HG03175 (cell line): ENCODE data around the gene NETO2.
"Not testable (repeated sequence)": the region's sequence is repeated elsewhere in the genome, so short reads cannot be mapped to it uniquely, and the experiment has no call there.

ENCODE experiments used
- ATAC-seq: cut with Tn5 transposase; IDR thresholded peaks from one replicate; pipeline ENCODE4 v1.9.1; 2021; ENCODE audit warnings: mild to moderate bottlenecking, moderate library complexity; ENCODE audit not compliant: unreplicated experiment

Gene NETO2

DNA sequence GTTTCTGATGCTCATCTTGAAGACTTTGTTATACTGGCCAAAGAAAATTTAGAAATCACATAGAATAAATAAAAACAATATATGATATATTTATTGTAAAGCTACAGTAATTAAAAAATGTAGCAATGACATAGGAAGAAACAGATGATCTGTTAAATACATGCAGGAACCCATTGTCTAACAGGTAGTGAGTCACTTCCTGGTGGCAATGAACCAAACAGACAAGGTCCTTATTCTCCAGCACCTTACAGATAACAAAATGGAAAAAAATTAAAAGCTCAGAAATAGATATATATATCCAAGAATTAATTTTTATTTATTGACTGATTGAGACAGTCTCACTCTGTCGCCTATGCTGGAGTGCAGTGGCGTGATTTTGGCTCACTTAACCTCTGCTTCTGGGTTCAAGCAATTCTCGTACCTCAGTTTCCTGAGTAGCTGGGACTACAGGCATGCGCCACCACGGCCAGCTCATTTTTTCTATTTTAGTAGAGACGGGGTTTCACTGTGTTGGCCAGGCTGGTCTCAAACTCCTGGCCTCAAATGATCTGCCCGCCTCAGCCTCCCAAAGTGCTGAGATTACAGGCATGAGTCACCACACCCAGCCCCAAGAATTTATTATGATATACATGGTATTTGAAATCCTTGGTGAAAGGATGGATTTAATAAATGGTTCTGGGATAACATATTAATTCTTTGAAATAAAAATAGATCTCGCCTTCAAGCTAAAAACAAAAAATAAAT is 7.5 kb downstream of the NETO2 start:
- no peak for ATAC-seq

DNA sequence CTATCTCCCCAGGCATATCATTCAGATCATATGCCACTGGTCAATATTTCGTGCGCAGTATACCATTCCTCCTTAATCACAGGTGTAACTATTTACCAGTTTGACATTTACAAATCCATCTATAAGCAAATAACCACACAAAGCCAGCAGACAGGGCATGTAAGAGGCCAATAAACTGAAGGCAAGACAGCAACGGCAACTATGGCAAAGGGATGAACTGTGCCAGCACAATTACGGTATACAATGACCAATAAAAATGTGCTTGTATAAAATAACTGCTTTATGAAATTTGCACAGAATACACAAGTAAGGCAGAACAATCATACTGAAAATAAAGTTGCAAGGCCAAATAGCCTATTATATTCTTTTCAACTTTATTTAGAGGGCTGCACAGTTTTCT is 9.2 kb downstream of the NETO2 start:
- no peak for ATAC-seq

DNA sequence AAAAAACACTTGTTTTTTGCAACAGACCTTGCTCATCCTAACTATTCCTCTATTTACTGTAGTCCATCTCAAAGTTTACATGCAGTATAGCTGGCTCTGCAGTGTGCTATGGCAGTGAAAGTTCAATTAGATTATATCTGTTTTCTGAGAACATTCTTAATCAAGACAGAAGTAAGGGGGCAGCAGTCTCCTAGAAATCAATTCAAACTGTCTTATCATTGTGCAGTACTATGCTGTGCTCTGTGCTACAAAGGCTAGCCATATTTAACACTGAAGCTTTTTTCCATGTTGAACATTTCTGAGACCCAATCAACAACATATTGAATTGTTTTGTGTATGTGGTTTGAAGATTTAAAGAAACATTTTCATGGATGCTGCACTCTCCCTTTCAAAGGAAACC is 11.4 kb downstream of the NETO2 start:
- no peak for ATAC-seq

DNA sequence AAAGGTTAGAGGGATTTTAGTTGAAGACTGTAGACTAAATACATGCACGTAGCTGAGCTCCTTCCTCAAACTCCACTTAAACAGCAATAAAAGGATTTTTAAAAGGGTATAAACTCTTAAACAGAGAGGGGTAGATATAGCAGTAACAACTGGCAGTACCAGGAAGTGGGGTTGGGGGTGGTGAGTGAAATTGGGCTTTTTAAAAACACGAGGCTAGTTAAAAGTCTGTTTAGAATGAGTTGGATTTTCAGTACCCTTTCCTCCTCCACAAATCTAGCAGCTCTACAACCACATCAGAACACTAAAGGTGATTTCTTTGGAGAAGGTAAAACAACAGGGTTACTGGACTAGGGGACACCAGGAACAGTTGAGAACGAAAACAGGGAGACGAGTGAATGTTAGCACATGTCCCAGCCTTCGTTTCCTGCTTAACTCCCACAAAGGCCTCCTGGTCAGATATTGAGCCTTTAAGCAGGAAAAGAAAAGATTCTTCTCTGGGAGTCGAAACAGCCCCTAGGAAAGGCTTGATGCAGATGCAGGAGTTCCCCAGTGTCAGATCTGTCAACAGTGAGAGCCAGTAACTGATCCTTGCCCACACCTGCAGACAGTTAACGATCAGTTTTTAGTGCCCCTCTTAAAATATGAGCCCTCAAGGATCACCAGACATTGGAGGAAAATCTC is 13.8 kb downstream of the NETO2 start:
- ATAC-seq = no peak

DNA sequence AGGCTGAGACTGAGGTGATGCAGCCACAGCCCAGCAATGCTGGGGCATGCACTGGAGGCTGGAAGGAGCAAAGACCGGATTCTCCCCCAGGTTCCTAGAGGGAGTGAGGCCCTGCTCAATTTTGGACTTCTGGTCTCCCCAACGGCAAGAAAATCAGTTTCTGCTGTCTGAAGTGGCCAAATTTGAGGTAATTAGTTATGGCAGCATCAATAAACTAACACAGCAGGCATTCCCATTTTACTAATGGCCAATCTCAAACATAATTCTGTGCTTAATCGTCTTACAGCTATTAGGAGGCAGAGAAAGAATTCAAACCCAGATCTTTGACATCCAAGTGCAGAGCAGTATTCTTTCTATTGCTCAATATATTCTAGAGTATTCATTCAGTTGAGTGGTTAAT is 16.2 kb downstream of the NETO2 start:
- ATAC-seq = no peak

DNA sequence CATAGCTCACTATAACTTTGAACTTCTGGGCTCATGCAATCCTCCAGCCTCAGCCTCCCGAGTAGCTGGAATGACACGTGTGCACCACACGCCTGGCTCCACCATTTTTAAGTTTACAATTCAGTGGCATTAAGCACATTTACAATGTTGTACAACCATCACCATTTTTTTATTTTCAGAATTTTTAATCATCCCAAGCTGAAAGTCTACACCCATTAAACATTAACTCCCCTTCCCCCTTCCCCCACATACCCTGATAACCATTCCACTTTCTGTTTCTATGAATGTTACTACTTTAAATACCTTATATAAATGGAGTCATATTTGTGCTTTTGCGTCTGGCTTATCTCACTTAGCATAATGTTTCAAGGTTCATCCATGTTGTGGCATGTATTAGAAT is 18.0 kb downstream of the NETO2 start:
- no peak for ATAC-seq

DNA sequence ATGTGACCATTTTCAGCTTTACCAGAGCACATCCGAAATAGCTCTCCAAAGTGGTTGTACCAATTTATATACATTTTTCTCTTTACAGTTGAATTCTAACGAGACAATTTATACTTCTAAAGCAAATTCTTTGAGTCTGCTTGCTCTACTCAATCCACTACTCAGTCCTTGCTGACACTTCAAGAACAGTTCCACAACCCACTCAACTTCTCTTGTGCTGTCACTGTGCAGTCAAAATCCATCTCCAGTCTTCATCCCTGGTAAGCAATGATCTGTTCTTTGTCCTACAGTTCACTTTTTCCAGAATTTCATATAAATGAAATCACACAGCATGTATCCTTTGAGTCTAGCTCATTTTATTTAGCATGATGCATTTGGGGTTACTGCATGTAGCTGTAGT is 30.6 kb downstream of the NETO2 start:
- ATAC-seq = no peak

DNA sequence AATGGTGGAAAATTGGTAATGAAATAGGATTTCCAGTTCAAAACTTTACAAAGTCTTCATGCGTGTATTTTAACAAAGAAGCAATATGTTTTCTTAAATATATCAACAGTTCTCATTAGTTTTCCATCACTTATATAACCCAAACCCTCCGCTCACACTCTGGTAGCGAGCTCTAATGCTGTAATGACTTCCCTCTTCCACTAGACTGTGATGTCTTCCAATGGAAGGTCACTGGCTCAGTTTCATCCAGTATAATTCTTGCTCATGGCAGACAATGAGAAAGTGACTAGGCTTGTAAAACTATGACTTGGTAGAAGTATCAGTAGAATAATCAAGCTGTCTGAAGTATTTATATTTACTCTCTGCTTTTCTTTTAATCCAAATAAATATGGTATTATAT is 32.8 kb downstream of the NETO2 start:
- no peak for ATAC-seq

DNA sequence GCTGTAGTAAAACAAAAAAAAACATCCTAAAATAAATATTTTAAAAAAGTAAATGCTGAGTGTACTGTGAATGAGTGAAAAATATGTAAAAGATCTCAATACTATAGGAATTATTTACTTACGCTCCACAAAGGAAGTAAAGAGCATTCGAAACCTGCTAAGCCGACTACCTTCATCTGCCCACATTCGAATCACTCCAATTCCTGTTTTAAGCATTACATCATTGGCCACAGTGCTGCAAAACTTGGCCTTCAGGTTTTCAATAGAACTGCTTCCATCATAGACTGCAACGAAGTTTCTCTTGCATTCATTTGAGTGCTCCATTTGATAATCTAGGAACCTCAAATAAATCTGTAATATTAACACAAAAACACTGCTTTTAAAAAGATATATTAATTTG is 34.4 kb downstream of the NETO2 start:
- no peak for ATAC-seq

DNA sequence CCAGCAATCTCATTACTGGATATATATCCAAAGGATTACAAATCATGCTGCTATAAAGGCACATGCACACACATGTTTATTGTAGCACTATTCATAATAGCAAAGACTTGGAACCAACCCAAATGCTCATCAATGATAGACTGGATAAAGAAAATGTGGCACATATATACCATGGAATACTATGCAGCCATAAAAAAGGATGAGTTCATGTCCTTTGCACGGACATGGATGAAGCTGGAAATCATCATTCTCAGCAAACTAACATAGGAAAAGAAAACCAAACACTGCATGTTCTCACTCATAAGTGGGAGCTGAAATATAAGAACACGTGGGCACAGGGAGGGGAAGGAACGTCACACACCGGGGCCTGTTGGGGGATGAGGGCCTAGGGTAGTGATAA is 40.8 kb downstream of the NETO2 start:
- not testable (repeated sequence) for ATAC-seq

DNA sequence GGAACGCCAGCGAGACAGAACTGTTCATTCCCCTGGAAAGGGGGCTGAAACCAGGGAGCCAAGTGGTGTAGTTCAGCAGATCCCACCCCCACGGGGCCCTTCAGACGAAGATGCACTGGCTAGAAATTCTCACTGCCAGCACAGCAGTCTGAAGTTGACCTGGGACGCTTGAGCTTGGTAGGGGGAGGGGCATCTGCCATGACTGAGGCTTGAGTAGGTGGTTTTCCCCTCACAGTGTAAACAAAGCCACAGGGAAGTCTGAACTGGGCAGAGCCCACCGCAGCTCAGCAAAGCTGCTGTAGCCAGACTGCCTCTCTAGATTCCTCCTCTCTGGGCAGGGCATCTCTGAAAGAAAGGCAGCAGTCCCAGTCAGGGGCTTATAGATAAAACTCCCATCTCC is 46.6 kb downstream of the NETO2 start:
- not testable (repeated sequence) for ATAC-seq

DNA sequence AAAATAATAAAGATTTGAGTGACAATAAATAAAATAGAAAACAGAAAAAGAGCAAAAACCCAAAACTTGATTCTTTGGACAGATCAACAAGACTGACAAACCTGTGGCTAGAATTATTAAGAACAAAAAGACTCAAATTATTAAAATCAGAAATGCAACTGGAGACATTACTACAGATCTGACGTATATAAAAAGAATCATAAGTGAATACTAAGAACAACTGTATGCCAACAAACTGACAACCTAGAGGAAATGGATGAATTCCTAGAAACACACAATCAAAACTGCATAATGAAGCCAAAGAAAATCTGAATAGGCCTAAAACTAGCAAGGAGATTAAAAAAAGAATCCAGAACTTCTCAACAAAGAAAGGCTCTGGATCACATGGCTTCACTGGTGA is 47.4 kb downstream of the NETO2 start:
- no peak for ATAC-seq

DNA sequence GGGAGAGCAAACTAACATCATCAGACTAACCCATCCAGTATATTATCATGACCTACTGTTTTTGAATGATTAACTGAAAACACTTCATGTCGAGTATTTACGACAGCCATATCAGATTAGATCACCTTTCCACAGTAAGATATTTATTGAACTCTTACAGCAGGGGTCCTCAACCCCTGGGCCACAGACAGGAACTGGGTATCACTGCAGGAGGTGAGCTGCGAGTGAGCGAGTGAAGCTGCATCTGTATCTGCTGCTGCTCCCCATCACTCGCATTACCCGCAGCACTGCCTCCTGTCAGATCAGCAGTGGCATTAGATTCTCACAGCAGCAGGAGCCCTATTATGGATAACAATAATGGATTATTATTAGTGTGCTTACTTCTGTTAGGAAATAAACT is 59.5 kb downstream of the NETO2 start:
- no peak for ATAC-seq

DNA sequence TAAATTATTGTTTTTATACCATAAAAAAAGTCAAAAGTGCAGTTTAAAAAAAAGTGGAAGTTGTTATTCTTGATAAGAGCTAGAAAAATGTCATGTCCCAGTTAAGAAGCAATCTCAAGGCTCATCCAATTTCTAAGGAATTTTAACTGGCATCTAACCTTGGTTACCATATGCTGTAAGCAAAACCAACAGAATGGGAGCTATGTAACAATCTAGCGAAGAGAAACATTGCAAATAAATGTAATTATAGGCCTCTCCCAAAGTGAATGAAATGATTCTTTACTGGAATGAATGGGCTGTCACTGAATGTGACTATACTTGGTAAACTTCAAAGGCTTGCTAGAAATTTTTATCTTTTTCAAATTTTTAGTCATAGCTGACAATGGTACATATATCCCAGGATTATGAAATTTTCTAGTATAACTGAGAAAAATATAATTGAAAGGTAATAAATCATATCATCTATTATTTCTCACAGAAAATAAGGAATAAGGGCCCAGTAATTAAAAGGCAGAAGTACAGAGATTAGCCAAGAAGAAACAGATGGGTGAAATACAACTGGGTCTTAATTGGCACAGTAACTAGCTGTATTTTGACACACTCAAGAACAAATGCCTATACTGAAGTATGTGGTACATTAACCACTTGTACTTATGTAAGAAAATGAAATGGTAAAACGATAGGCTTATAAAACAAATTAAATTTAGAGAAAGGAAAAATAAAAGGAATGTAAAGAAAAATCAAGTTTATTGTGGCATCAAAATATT is 61.5 kb downstream of the NETO2 start:
- ATAC-seq = no peak

DNA sequence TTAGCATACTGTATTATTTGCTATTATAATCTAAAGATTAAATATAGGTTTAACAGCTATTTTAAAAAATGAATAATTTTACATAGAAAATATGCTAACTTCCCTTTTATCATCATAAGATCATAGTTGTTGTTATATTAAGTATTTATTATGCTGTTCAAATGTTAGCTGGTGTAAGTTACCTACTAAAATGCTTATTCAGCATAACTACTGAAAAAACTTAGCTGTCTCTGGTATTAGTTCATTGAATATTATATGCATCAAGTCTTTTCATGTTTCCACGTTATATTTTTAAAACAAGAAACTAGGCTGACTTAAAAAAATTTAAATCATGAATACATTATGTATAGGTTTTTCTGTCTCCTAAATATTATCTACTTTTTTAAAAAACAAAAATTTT is 62.6 kb downstream of the NETO2 start:
- no peak for ATAC-seq

DNA sequence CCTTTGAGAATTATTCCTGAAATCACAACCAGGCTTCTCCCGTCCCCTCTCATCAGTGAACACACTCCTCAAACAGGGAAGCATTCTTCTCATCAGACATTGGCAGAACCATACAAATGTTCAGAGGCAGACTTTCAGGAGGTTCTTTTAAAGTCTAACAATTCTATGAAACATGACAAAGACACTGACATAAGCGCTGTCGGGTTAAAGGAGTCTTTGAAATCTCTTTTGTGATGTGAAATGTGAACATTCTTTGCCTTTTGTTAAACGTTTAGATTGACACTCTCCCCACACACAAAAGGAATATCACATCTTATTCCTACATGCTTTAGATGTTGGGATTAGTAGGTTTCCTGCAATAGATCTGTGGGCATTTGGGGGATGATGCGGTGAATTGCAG is 63.9 kb downstream of the NETO2 start:
- no peak for ATAC-seq

DNA sequence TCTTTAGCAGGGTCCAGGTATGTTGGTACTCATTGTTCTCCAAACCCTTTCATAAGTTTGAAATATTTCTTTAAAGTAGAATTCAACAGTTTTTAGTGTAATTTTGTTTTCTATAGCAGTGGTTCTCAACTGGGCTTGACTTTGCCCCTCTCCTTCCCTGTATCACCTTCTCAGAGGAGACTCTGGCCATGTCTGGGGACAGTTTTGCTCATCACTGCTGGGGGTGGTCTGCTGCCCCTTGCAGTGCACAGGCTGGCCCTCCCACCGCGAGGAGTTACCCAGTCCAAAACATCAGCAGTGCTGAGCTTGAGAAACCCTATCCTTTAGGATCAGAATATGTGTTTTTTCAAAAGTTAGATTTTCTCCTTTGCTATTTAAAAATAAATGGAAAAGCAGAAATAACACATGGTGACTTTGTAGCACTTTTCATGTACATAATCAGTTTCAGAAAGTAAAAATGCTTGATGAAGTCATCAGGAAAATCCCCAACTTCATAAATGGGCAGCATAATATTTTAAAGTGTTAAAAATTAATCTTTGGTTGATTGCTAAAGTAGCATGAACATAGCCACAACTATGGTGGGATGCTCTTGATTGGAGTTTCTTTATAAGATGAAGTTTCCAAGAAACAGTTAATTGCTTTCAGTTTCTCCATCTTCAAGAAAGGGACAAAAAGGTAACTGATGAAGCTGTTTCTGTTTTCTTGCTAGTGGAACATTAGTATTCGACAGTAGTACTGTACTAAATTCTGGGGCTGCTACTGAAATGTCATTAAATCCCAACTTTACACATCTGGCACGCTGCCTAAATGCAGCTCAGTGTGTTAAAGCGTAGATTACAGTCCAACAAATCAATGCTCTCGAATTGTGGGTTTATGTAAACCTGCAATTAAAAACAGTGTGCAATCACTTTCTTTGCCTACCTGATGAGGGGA is 70.3 kb downstream of the NETO2 start:
- ATAC-seq = no peak

DNA sequence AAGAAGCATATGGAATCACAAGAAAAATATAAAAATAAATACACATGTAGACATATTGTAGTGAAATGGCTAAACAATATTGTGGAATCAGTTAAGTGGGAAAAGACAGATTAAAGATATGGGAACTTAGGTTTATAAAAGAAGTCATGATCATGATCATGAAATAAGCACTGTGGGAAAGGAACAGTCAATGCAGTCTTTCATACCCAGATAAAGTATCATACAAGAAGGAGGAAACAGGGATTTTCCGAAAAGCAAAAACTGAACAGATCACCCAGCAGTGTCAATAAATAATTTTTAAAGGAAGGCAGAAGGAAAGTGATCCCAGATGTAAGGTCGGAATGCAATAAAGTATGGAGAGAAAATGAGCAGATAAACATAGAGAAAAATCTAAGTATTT is 71.6 kb downstream of the NETO2 start:
- no peak for ATAC-seq

DNA sequence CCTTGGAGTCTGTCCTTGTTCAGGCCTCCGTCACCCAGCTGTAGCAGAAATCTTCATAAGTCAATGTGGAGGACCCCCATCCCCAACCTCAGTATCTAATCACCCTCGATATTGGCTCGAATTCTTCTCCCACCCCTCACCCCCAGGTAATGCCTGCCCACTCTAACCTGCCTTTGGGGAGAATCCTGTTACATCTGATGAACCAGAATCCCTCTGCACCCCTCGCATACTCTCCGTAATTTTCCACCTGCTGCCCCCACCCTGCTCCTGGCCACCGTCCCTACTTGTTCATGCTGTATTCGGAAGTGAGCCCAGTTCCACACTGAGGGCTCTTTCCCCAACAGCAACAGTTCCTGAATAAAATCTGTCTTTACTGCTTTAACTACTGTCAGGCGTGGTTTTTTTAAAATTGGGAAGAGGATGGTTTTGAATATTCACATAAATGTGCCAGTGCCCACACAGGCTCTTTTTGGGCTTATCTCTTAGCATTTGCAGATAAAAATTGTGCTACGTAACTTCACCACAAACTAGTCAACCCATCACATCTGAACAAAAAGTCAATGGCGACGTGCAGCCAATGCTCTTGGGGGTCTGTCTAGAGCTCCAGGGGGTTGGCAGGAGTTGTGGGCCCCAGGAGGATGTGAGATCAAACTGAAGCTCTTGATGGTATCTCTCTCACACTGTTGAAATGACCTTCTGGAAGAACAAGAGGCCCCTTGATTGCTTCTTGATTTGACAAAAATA is 73.7 kb downstream of the NETO2 start:
- ATAC-seq = no peak

DNA sequence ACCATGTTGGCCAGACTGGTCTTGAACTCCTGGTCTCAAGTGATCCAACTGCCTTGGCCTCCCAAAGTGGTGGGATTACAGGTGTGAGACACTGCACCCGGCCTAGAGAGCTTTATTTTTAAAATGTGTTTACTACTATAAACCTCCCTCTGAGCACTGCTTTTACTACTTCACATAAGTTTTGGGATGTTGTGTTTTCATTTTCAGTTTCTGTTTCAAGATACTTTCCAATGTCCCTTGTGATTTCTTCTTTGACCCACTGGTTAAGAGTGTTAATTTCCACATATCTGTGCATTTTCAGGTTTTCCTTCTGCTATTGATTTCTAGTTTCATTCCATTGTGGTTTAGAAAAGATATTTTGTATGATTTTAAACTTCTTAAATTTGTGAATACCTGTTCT is 74.4 kb downstream of the NETO2 start:
- ATAC-seq = no peak
